ENCODE measurements around the gene AKR1B1.

The AKR1B1 gene

DNA sequence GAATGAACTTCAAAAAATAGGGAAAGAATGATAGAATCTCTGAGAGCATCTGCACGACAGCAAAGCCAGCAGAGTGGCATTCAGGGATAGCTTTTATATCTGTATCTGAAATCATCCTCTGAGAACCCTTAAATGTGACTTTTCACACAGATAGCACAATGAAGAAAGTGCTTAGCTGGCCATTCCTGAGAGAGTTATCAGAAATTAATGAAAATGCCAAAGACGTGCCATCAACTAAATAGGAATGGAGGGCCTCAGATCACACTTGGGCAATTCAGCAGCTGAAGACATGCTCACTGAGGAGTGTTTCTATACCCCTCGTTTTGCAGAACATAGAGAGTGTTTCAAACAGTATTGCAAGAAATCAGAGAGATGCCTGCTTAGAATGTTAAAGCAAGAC is 51.6 kb downstream of the AKR1B1 start:
- FAIRE-seq (no peak), DNase-seq (ENCODE audit: insufficient read length, low spot score) (no peak)
- TF ChIP-seq, protein P1, sequence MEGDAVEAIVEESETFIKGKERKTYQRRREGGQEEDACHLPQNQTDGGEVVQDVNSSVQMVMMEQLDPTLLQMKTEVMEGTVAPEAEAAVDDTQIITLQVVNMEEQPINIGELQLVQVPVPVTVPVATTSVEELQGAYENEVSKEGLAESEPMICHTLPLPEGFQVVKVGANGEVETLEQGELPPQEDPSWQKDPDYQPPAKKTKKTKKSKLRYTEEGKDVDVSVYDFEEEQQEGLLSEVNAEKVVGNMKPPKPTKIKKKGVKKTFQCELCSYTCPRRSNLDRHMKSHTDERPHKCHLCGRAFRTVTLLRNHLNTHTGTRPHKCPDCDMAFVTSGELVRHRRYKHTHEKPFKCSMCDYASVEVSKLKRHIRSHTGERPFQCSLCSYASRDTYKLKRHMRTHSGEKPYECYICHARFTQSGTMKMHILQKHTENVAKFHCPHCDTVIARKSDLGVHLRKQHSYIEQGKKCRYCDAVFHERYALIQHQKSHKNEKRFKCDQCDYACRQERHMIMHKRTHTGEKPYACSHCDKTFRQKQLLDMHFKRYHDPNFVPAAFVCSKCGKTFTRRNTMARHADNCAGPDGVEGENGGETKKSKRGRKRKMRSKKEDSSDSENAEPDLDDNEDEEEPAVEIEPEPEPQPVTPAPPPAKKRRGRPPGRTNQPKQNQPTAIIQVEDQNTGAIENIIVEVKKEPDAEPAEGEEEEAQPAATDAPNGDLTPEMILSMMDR (IDR thresholded peaks at IDR 0.05; ENCODE audit: insufficient read depth, missing control alignments), result no peak

DNA sequence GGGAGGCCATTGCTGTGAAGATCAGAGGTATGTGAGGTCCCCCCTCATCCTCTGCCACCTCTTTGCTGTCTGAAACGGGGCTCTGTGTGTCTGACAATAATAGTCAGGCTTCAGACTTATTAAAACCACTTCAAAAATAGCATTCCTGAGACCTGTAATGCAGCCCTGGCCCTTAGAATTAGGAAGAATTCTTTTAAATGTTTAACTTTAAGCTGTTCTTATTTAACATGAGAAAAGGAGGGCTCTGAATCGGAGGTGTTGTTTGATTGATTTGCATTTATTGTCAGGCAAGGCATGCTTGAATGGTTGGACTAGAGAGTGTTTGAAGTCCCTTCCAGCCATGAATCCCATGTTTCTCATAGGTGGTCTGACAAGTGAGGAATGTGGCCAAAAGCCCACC is 52.5 kb downstream of the AKR1B1 start:
- TF ChIP-seq, protein P1 (IDR thresholded peaks at IDR 0.05; ENCODE audit: insufficient read depth, missing control alignments), result no peak
- no peak for DNase-seq (ENCODE audit: insufficient read length, low spot score)
- no peak for FAIRE-seq

DNA sequence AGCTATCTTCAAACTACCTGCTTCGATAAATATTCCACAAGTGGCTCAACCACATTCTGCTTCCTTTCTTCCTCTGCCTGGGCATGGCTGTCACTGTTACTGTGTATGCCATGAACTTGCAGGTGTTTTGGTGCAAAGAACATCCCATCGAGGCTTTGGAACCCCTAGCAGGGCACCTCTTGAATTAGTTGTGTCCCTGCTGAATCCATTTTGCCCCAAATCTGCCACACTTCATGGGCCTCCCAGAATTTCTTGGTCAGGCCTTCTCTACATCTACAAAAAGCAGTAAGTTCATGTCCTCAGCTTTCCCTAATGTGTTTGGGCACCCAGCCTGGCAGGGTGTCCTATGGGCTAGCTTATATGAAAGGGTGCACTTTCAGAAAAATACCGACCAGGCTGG is 53.6 kb downstream of the AKR1B1 start:
- TF ChIP-seq, protein P1 (IDR thresholded peaks at IDR 0.05; ENCODE audit: insufficient read depth, missing control alignments), result no peak
- DNase-seq (ENCODE audit: insufficient read length, low spot score) (no peak), FAIRE-seq (no peak)

- TF ChIP-seq, protein P1 (IDR thresholded peaks at IDR 0.05; ENCODE audit: insufficient read depth, missing control alignments), result no peak
- FAIRE-seq (no peak), DNase-seq (ENCODE audit: insufficient read length, low spot score) (no peak)
These were observed 55.8 kb downstream of the AKR1B1 start for GRCh38 chr7:134403062-134403461.

- TF ChIP-seq, protein P1 (IDR thresholded peaks at IDR 0.05; ENCODE audit: insufficient read depth, missing control alignments), result no peak
- no peak for FAIRE-seq
- no peak for DNase-seq (ENCODE audit: insufficient read length, low spot score)
These were observed 58.0 kb downstream of the AKR1B1 start for GRCh38 chr7:134400859-134401258.

GRCh38 chr7:134396031-134396430 is 62.9 kb downstream of the AKR1B1 start:
- no peak for DNase-seq (ENCODE audit: insufficient read length, low spot score)
- no peak for FAIRE-seq

GRCh38 chr7:134395604-134396003 is 63.3 kb downstream of the AKR1B1 start:
- DNase-seq (ENCODE audit: insufficient read length, low spot score) (no peak), FAIRE-seq (no peak)
- TF ChIP-seq, protein P1 (IDR thresholded peaks at IDR 0.05; ENCODE audit: insufficient read depth, missing control alignments), result no peak

More at GRCh38 chr7:134396031-134396430, 62.9 kb downstream of the AKR1B1 start:
- TF ChIP-seq, protein P1 (IDR thresholded peaks at IDR 0.05; ENCODE audit: insufficient read depth, missing control alignments), result no peak
